ENCODE results near the gene ARHGAP10.

ARHGAP10 gene

GRCh38 chr4:147770831-147771230 is 38.9 kb downstream of the ARHGAP10 start:
- no peak for DNase-seq

GRCh38 chr4:147772056-147772455 is 40.2 kb downstream of the ARHGAP10 start:
- no peak for DNase-seq

- no peak for DNase-seq
Measured at GRCh38 chr4:147772459-147772969, 40.6 kb downstream of the ARHGAP10 start.

- DNase-seq = no peak
Measured at GRCh38 chr4:147773261-147774184, 41.6 kb downstream of the ARHGAP10 start.

- DNase-seq = no peak
Measured at GRCh38 chr4:147776716-147777115, 44.8 kb downstream of the ARHGAP10 start.

- no peak for DNase-seq
Measured at GRCh38 chr4:147777456-147778091, 45.7 kb downstream of the ARHGAP10 start.

GRCh38 chr4:147778942-147779341 is 47.1 kb downstream of the ARHGAP10 start:
- DNase-seq = no peak

- DNase-seq = no peak
Measured at GRCh38 chr4:147779451-147779850, 47.6 kb downstream of the ARHGAP10 start.

- DNase-seq = no peak
Measured at GRCh38 chr4:147780137-147780777, 48.4 kb downstream of the ARHGAP10 start.

- DNase-seq = no peak
Measured at GRCh38 chr4:147782087-147782781, 50.3 kb downstream of the ARHGAP10 start.

GRCh38 chr4:147785129-147785528 is 53.2 kb downstream of the ARHGAP10 start:
- no peak for DNase-seq

- DNase-seq = no peak
Measured at GRCh38 chr4:147786031-147786430, 54.1 kb downstream of the ARHGAP10 start.

- DNase-seq = no peak
Measured at GRCh38 chr4:147786531-147786930, 54.6 kb downstream of the ARHGAP10 start.

- DNase-seq = no peak
Measured at GRCh38 chr4:147787204-147787603, 55.3 kb downstream of the ARHGAP10 start.

GRCh38 chr4:147788791-147789190 is 56.9 kb downstream of the ARHGAP10 start:
- no peak for DNase-seq

- DNase-seq = no peak
Measured at GRCh38 chr4:147789596-147789995, 57.7 kb downstream of the ARHGAP10 start.

- no peak for DNase-seq
Measured at GRCh38 chr4:147790412-147790811, 58.5 kb downstream of the ARHGAP10 start.

GRCh38 chr4:147791341-147791740 is 59.5 kb downstream of the ARHGAP10 start:
- no peak for DNase-seq

- no peak for DNase-seq
Measured at GRCh38 chr4:147791865-147792264, 60.0 kb downstream of the ARHGAP10 start.

- DNase-seq = no peak
Measured at GRCh38 chr4:147793569-147794313, 61.9 kb downstream of the ARHGAP10 start.

GRCh38 chr4:147794314-147794680 is 62.4 kb downstream of the ARHGAP10 start:
- DNase-seq = no peak

- DNase-seq = no peak
Measured at GRCh38 chr4:147794787-147795413, 63.0 kb downstream of the ARHGAP10 start.

Data from DMS153 (cell line).